CD4-positive, alpha-beta T cell treated with Interleukin-4 for 4 hours (primary cell): ENCODE measurements around the gene OR5A1.
"Not testable (repeated sequence)": the region's sequence is repeated elsewhere in the genome, so short reads cannot be mapped to it uniquely, and the experiment has no call there.

Source experiments
- DNase-seq: peaks from one replicate; pipeline ENCODE4 v3.0.0-alpha.2; 2020

OR5A1 gene

GRCh38 chr11:59436169-59436568 is at the start of gene OR5A1:
Gene OR5A1, plus strand, starts transcription at chr11:59436469. Its CDS starts 6,700 bp downstream, at chr11:59443169.
- no peak for DNase-seq

GRCh38 chr11:59394186-59394585 is 42.1 kb upstream of the OR5A1 start:
- no peak for DNase-seq

- no peak for DNase-seq
Observed at GRCh38 chr11:59400461-59401261, 35.6 kb upstream of the OR5A1 start.

- no peak for DNase-seq
Observed at GRCh38 chr11:59401262-59401552, 35.1 kb upstream of the OR5A1 start.

- DNase-seq: no peak
Observed at GRCh38 chr11:59403546-59403945, 32.7 kb upstream of the OR5A1 start.

DNA sequence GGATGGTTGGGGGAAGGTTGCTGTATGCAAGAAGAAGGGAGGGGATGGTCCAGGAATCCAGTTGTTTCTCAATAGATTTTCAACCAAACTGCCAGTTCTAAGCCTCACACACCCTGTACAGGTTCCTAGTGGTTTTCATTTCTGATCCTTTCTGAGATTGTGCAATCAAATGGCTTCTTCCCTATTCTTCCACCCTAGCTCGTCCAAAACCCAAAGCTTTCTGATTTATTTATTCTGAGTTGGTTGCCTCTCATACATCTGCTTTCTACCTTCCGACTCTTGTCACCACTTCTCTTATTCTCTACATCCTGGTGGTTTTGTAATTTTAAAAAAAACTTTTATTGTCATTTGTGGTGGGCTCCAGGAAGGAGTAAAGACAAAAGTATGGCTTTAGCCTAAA is 22.6 kb upstream of the OR5A1 start:
- DNase-seq: no peak

- DNase-seq: no peak
Observed at GRCh38 chr11:59415111-59415510, 21.2 kb upstream of the OR5A1 start.

DNA sequence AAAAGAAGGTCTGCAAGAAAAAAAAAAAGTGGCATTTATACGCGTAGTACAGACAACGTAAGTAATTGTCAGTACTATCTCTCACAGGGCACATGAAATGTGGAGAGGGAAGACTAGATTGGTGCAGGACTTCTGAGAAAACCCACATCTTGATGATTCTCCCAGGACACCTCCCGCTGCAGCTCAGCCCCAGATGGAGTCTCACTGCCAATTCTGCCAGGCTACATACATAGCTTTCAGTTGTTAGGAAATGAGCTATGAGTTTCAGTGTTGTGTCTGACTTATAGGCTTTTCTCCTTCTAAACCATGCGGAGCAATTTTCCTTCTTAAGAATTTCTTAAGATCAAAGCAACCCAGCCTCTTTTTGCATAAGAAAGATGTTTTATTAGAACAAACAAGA is 19.7 kb upstream of the OR5A1 start:
- no peak for DNase-seq

DNA sequence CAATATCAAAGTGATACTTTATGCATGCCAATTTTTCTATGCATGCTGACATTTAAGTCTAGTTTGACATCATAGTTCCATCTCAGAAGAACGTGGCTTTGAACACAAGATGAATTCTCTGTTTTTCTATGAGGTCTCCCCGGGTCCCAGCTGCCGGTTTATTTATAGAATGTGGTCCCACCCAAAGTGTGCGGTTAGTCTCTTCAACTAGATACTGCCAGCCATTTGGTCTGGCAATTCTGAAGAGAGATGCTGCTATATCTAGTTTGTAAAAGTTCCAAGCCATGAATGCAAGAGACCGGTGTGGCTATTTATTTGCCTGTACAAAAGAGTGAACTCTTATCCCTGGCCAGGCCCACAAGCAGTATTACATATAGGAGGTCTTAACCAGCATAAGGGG is 19.2 kb upstream of the OR5A1 start:
- DNase-seq: no peak

DNA sequence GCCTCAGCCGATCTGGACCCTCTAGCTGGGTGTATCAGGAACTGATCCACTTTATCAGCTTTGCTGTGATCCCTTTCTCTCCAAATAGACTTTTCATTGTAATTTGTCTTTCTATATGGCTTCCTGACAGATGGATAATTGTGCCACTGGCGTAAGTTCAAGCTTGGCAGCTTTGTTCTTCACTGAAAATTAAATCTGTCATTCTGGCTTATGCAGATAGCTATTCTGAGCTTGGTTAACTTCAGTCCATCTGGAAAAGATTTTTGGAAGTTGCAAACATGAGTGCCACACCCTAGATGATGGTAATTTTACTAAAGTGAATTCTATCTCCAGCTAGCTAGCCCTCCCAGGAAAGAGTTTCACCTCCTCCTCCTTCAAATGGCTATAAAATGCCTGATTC is 18.1 kb upstream of the OR5A1 start:
- no peak for DNase-seq

DNA sequence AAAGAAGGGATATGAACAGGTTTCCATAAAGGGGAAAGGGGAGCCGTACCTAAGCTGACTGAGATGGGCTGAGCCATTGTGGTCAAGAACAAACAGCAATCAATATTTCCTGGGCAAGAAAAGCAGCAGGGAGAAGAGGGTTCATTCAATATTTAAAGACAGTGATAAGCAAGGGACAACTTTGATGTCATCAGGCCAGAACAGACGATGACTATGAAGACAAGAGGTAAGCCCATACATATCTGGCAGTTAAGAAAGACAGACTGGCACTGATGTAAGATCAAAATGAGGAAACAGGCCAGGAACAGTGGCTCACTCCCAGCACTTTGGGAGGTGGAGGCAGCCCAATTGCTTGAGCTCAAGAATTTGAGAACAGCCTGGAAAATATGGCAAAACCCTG is 12.4 kb upstream of the OR5A1 start:
- DNase-seq: no peak

GRCh38 chr11:59425131-59425530 is 11.1 kb upstream of the OR5A1 start:
- no peak for DNase-seq

DNA sequence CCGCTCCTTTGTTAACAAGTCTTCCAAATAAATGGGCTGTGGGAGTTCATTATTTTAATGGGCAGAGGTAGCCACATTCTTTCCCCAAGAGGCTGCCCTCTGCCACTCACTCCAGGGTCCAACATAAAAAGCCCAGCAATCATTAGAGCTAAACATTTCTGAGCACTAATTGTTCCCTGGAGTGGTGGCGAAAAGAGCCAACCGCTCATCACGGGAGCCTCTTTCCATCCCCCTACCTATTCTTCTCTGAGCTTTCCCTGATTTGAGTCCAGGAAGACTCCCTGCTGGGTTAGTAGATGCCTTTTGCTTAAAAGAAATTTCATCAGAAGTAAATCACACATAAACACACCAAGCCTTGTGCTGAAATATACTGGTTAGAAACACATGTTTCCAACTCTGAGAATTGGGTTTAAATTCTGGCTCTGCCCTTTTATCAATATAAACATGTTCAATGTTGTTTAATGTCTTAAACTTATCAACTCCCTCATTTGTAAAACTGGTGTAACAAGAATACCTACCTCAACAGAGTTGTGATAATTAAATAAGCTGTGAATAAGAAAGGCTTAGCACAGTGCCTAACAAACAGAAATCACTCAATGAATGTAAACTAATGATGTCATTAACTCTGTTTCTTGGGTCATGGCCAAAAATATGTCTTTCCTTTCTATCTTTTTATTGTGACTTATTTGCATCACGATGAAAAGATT is 9.8 kb upstream of the OR5A1 start, which contains the start of gene OR5A2:
OR5A2 (minus strand) TSS at position 53 of the 707 bp plus-strand sequence. CDS start 3,460 bp downstream, outside the sequence.
- DNase-seq: no peak

GRCh38 chr11:59427068-59427382 is 9.2 kb upstream of the OR5A1 start:
- no peak for DNase-seq

- DNase-seq: peak; percentile 57
Observed at GRCh38 chr11:59429924-59430516, 6.2 kb upstream of the OR5A1 start.

DNA sequence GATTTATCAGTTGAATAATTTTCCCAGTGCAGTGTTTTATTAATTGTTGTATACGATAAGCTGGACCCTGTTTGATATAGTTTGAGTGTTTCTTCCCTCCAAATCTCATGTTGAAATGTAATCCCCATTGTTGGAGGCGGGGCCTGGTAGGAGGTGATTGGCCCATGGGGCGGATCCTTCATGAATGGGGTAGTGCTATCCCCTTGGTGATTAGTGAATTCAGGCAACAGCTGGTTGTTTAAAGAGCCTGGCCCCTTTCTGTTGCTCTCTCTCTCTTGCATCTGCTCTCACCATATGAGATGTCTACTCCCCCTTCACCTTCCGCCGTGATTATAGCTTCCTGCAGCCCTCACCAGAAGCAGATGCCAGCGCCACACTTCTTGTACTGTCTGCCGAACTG is 1.5 kb downstream of the OR5A1 start:
- no peak for DNase-seq

DNA sequence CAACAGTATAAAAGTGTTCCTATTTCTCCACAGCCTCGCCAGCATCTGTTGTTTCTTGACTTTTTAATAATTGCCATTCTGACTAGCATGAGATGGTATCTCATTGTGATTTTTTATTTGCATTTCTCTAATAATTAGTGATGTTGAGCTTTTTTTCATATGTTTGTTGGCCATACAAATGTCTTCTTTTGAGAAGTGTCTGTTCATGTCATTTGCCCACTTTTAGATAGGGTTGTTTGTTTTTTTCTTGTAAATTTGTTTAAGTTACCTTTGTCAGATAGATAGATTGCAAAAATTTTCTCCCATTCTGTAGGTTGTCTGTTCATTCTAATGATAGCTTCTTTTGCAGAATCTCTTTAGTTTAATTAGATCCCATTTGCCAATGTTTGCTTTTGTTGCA is 9.4 kb downstream of the OR5A1 start:
- DNase-seq: not testable (repeated sequence)

GRCh38 chr11:59448484-59448883 is 12.2 kb downstream of the OR5A1 start:
- DNase-seq: no peak

DNA sequence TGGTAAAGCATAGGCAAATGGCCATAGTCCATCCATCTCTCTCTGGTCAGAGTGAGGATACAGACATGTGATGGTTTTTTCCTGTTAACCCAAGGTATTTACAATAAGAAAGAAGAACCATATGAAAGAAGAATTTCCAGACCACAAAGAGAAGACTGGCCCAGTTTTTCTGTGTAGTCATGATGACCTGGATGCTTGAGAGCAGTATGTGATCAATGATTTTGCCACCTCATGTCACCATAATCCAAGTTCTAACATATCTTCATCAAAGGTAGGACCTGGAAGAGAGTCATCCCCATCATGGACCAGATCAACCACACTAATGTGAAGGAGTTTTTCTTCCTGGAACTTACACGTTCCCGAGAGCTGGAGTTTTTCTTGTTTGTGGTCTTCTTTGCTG is 20.4 kb downstream of the OR5A1 start, which contains the start of gene OR4D6:
OR4D6 (plus strand) TSS at position 301 of the 400 bp plus-strand sequence; CDS start at position 301, 0 bp downstream.
- no peak for DNase-seq

- DNase-seq: no peak
Observed at GRCh38 chr11:59459916-59460315, 23.6 kb downstream of the OR5A1 start.

- DNase-seq: no peak
Observed at GRCh38 chr11:59463190-59463641, 26.9 kb downstream of the OR5A1 start.

GRCh38 chr11:59473015-59473414 is 36.7 kb downstream of the OR5A1 start, which contains the start of gene OR4D10:
Gene OR4D10, plus strand, starts transcription at chr11:59473315. Its CDS starts 4,115 bp downstream, at chr11:59477430.
- DNase-seq: no peak

DNA sequence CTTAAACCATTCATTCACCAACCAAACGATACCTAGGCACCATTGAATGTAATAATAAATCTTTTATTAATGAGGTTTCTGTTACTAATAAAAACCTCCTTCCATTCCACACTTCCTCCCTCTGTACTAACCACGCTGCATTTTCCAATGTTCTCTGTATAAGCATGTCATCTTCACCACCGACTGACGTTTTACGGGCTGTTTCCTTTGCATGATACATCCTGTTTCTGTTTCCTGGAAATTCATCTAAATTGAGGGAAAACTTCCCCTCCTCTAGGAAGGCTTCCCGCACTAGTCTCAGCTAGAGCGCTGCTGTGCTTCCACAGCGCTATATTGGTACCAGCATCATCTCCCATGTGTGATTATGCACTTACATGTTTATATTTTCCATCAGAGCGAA is 38.9 kb downstream of the OR5A1 start:
- no peak for DNase-seq

GRCh38 chr11:59479906-59480305 is 43.6 kb downstream of the OR5A1 start:
- no peak for DNase-seq
